ENCODE results near the gene SMIM24. TPM values are rescaled to one million over a fixed set of nuclear protein-coding genes. Genes with fewer than 3 reads are reported as not detected.

The SMIM24 gene
- polyA plus RNA-seq, 2 of the 4 experiments (the other 2 are of a cell fraction), result 1.0 to 1.2 TPM

GRCh38 chr19:3524078-3524842 is 43.9 kb upstream of the SMIM24 start:
- no peaks in the 10 kb centered on the region for H3K9me3 ChIP-seq
- H3K4me1 ChIP-seq, result no peaks in the 10 kb centered on the region
- TF ChIP-seq RNF2 (IDR thresholded peaks at IDR 0.05; ENCODE audit: borderline replicate concordance, low read depth), result no peak
- TF ChIP-seq CEBPB (IDR thresholded peaks at IDR 0.05), result no peak
- no peak for TF ChIP-seq HEYL (CRISPR knock-in tag; IDR thresholded peaks at IDR 0.05)
- TF ChIP-seq, protein P1, sequence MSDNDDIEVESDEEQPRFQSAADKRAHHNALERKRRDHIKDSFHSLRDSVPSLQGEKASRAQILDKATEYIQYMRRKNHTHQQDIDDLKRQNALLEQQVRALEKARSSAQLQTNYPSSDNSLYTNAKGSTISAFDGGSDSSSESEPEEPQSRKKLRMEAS (IDR thresholded peaks at IDR 0.05), result no peak
- no peak for TF ChIP-seq KDM1A (IDR thresholded peaks at IDR 0.05; ENCODE audit: low read depth)
- TF ChIP-seq, protein P2, sequence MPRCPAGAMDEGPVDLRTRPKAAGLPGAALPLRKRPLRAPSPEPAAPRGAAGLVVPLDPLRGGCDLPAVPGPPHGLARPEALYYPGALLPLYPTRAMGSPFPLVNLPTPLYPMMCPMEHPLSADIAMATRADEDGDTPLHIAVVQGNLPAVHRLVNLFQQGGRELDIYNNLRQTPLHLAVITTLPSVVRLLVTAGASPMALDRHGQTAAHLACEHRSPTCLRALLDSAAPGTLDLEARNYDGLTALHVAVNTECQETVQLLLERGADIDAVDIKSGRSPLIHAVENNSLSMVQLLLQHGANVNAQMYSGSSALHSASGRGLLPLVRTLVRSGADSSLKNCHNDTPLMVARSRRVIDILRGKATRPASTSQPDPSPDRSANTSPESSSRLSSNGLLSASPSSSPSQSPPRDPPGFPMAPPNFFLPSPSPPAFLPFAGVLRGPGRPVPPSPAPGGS (IDR thresholded peaks at IDR 0.05), result no peak
- no peak for TF ChIP-seq MAZ (IDR thresholded peaks at IDR 0.05; ENCODE audit: borderline replicate concordance, low read depth, low read length)
- TF ChIP-seq HDAC2 (IDR thresholded peaks at IDR 0.05), result no peak
- TF ChIP-seq PBX3 (IDR thresholded peaks at IDR 0.05), result no peak
- no peak for TF ChIP-seq CTCF (IDR thresholded peaks at IDR 0.05)
- TF ChIP-seq EHF (CRISPR knock-in tag; IDR thresholded peaks at IDR 0.05), result no peak
- no peak for TF ChIP-seq HMGXB4 (CRISPR knock-in tag; IDR thresholded peaks at IDR 0.05; ENCODE audit: borderline replicate concordance)
- no peak for TF ChIP-seq CBX2 (IDR thresholded peaks at IDR 0.05; ENCODE audit: borderline replicate concordance, low read depth)
- TF ChIP-seq NFE2L2 (conservative IDR thresholded peaks at IDR 0.05; ENCODE audit: low read length), result no peak
- TF ChIP-seq FOSB (CRISPR knock-in tag; IDR thresholded peaks at IDR 0.05), result no peak
- TF ChIP-seq FOXS1 (CRISPR knock-in tag; IDR thresholded peaks at IDR 0.05), result no peak
- no peak overlapping the region for H3K4me3 ChIP-seq
- no peak overlapping the region for H3K27ac ChIP-seq
- H3K4me2 ChIP-seq, result no peak overlapping the region
- ChIA-PET POLR2A (no interaction called here), CTCF (no interaction called here)
- WGBS (ENCODE audit: missing lambda C conversion rate), result 93% methylated on average over 15 of the region's 33 CpGs
- FAIRE-seq (no peak), DNase-seq (ENCODE audit: low read depth in 1 of 2, low spot score in 1 of 2) (no peak), ATAC-seq (no peak)

DNA sequence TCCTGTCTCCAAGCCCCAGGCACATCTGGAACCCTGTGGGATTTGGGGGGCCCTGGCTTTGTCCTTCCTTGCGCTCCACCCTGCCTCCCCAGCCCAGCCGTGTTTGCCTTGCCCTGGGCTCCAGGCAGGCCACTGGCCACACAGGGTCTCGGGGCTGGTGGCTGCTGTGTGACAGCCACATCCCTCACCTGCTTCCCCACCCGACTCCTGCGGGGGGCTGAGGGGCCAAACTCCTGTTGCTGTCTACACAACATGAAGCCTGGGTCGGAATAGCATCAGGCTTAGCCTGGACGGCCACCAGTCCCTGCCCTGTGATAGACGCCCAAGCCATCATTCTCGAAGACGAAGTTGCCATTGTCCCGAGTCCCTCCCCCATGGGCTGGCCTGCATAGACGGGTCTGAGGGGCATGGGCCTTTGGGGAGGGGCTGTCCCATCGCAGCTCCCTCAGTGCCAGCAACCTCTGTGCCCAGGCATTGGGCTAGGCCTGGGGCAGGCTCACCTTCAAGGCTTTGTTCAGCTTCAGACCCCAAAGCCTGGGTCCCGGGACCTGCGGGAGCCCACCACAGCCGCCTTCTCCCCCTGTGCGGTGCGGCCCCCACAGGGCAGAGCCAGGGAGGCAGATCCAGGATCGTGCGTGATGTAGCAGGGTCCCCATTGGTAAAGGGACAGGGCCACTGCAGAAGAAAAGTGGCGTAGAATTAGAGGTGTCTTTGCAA is 43.2 kb upstream of the SMIM24 start:
- ATAC-seq (no peak), DNase-seq (ENCODE audit: low read depth in 1 of 2, low spot score in 1 of 2) (no peak), FAIRE-seq (no peak)
- no peaks in the 10 kb centered on the region for H3K9me3 ChIP-seq
- WGBS (ENCODE audit: missing lambda C conversion rate), result 100% methylated on average over 1 of the region's 21 CpGs
- H3K4me1 ChIP-seq, result no peaks in the 10 kb centered on the region
- no peak overlapping the region for H3K27ac ChIP-seq
- H3K4me2 ChIP-seq, result no peak overlapping the region
- CTCF ChIA-PET, result no interaction called here
- no peak overlapping the region for H3K4me3 ChIP-seq
- POLR2A ChIA-PET, result no interaction called here
- TF ChIP-seq GATA3 (IDR thresholded peaks at IDR 0.05; ENCODE audit: borderline replicate concordance) (no peak), KDM5A (IDR thresholded peaks at IDR 0.05) (no peak), EHF (CRISPR knock-in tag; IDR thresholded peaks at IDR 0.05) (no peak), CBX2 (IDR thresholded peaks at IDR 0.05; ENCODE audit: borderline replicate concordance, low read depth) (no peak), HMGXB4 (CRISPR knock-in tag; IDR thresholded peaks at IDR 0.05; ENCODE audit: borderline replicate concordance) (no peak), FOXS1 (CRISPR knock-in tag; IDR thresholded peaks at IDR 0.05) (no peak), MYC (IDR thresholded peaks at IDR 0.05; ENCODE audit: borderline replicate concordance, low read length) (no peak), HOXB5 (CRISPR knock-in tag; IDR thresholded peaks at IDR 0.05) (no peak), ZFP36 (IDR thresholded peaks at IDR 0.05; ENCODE audit: borderline replicate concordance, partially characterized antibody) (no peak)
- TF ChIP-seq, protein P3, sequence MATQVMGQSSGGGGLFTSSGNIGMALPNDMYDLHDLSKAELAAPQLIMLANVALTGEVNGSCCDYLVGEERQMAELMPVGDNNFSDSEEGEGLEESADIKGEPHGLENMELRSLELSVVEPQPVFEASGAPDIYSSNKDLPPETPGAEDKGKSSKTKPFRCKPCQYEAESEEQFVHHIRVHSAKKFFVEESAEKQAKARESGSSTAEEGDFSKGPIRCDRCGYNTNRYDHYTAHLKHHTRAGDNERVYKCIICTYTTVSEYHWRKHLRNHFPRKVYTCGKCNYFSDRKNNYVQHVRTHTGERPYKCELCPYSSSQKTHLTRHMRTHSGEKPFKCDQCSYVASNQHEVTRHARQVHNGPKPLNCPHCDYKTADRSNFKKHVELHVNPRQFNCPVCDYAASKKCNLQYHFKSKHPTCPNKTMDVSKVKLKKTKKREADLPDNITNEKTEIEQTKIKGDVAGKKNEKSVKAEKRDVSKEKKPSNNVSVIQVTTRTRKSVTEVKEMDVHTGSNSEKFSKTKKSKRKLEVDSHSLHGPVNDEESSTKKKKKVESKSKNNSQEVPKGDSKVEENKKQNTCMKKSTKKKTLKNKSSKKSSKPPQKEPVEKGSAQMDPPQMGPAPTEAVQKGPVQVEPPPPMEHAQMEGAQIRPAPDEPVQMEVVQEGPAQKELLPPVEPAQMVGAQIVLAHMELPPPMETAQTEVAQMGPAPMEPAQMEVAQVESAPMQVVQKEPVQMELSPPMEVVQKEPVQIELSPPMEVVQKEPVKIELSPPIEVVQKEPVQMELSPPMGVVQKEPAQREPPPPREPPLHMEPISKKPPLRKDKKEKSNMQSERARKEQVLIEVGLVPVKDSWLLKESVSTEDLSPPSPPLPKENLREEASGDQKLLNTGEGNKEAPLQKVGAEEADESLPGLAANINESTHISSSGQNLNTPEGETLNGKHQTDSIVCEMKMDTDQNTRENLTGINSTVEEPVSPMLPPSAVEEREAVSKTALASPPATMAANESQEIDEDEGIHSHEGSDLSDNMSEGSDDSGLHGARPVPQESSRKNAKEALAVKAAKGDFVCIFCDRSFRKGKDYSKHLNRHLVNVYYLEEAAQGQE (IDR thresholded peaks at IDR 0.05), result no peak

Data from A549 (cell line).